IMR-90 (cell line): ENCODE results near the gene TMEM126B. TPM values are rescaled to one million over a fixed set of nuclear protein-coding genes. Genes with fewer than 3 reads are reported as not detected.
"Not testable (repeated sequence)": the region's sequence is repeated elsewhere in the genome, so short reads cannot be mapped to it uniquely, and the experiment has no call there.

ENCODE experiments used
- ATAC-seq: fragments of 200-7000 bp; cut with Tn5 transposase; 2 replicates; pipeline ENCODE4 v1.9.1; 2020; ENCODE audit warnings: low read depth, mild to moderate bottlenecking, moderate library complexity
- BruUV-seq: library from RNA; stranded (reverse); fragments of 400-500 nt; replicated peaks from 2 replicates; lab custom pipeline; 2021; lab: Mats Ljungman, UMichigan
- CTCF ChIA-PET: fragments of 300-600 bp; formaldehyde crosslinking; extraction: SDS; loops from one replicate; lab custom pipeline; 2021; ENCODE audit warnings: antibody characterized with exemption; lab: Yijun Ruan, JAX
- POLR2A ChIA-PET: fragments of 300-600 bp; sonication (Branson Sonifier 250); formaldehyde crosslinking; loops from one replicate; lab custom pipeline; 2022; ENCODE audit warnings: antibody characterized with exemption; ENCODE audit not compliant: unreplicated experiment; lab: Charles Lee
- DNase-seq: peaks from one replicate; pipeline ENCODE4 v3.0.0; 2013
- H2AFZ ChIP-seq: replicated peaks from 2 replicates; pipeline ENCODE3; 2013; ENCODE audit warnings: low read length, mild to moderate bottlenecking; ENCODE audit not compliant: poor library complexity
- H2AK5ac ChIP-seq: 2 replicates; pipeline ENCODE4 v1.6.1; 2013; ENCODE audit warnings: low read depth, low read length, inconsistent platforms
- H2AK9ac ChIP-seq: replicated peaks from 2 replicates; pipeline ENCODE3; 2013; ENCODE audit warnings: mild to moderate bottlenecking, low read depth, low read length, moderate library complexity; ENCODE audit not compliant: poor library complexity
- H2BK120ac ChIP-seq: 2 replicates; pipeline ENCODE4 v1.6.1; 2013; ENCODE audit warnings: low read depth, low read length, inconsistent platforms
- H2BK15ac ChIP-seq: 3 replicates; pipeline ENCODE4 v1.6.1; 2013; ENCODE audit warnings: low read depth, low read length, inconsistent platforms
- H2BK20ac ChIP-seq: 2 replicates; pipeline ENCODE4 v1.6.1; 2013; ENCODE audit warnings: low read depth, mild to moderate bottlenecking, inconsistent platforms, low read length, moderate library complexity
- H2BK5ac ChIP-seq: 2 replicates; pipeline ENCODE4 v1.6.1; 2013; ENCODE audit warnings: mild to moderate bottlenecking, low read depth, low read length, inconsistent platforms; ENCODE audit not compliant: poor library complexity, severe bottlenecking
- H3K14ac ChIP-seq: replicated peaks from 2 replicates; pipeline ENCODE4 v1.6.1; 2013; ENCODE audit warnings: low read depth, low read length, inconsistent platforms
- H3K18ac ChIP-seq: 2 replicates; pipeline ENCODE4 v1.6.1; 2013; ENCODE audit warnings: low read depth, low read length, control low read depth
- H3K23ac ChIP-seq: 2 replicates; pipeline ENCODE4 v1.6.1; 2013; ENCODE audit warnings: low read depth, low read length, inconsistent platforms
- H3K27ac ChIP-seq: 2 replicates; pipeline ENCODE4 v1.5.1; 2013; ENCODE audit warnings: mild to moderate bottlenecking, control low read depth, low read length; ENCODE audit not compliant: insufficient read depth
- H3K27me3 ChIP-seq: 2 replicates; pipeline ENCODE4 v1.6.1; 2013; ENCODE audit warnings: low read length; ENCODE audit not compliant: control insufficient read depth, insufficient read depth
- H3K36me3 ChIP-seq: 2 replicates; pipeline ENCODE4 v1.6.1; 2013; ENCODE audit warnings: low read length, mixed read lengths; ENCODE audit not compliant: control insufficient read depth, insufficient read depth
- H3K4ac ChIP-seq: 2 replicates; pipeline ENCODE4 v1.6.1; 2013; ENCODE audit warnings: low read depth, low read length, inconsistent platforms
- H3K4me1 ChIP-seq: 2 replicates; pipeline ENCODE4 v1.6.1; 2013; ENCODE audit warnings: low read length, mixed read lengths; ENCODE audit not compliant: control insufficient read depth, insufficient read depth
- H3K4me2 ChIP-seq: 2 replicates; pipeline ENCODE4 v1.6.1; 2013; ENCODE audit warnings: low read depth, mild to moderate bottlenecking, control low read depth, low read length, moderate library complexity
- H3K4me3 ChIP-seq: 2 replicates; pipeline ENCODE4 v1.5.1; 2013; ENCODE audit warnings: low read depth, mild to moderate bottlenecking, control low read depth, low read length, moderate library complexity; ENCODE audit not compliant: insufficient read depth
- H3K56ac ChIP-seq: 2 replicates; pipeline ENCODE4 v1.6.1; 2013; ENCODE audit warnings: low read length, inconsistent platforms; ENCODE audit not compliant: insufficient read depth; ENCODE audit errors: extremely low read depth
- H3K79me1 ChIP-seq, 2 experiments: 2 replicates each; pipeline ENCODE4 v1.6.1; 2013; ENCODE audit warnings: low read length in 2 of 2, inconsistent platforms in 1 of 2, low read depth in 1 of 2
- H3K9ac ChIP-seq: 2 replicates; pipeline ENCODE4 v1.6.1; 2013; ENCODE audit warnings: low read depth, low read length, control low read depth
- H3K9me1 ChIP-seq: 2 replicates; pipeline ENCODE4 v1.6.1; 2013; ENCODE audit warnings: low read length, inconsistent platforms; ENCODE audit not compliant: insufficient read depth
- H3K9me3 ChIP-seq: 2 replicates; pipeline ENCODE4 v1.6.1; 2013; ENCODE audit warnings: low read length; ENCODE audit not compliant: control insufficient read depth, insufficient read depth
- H4K20me1 ChIP-seq: 2 replicates; pipeline ENCODE4 v1.6.1; 2013; ENCODE audit warnings: low read length, inconsistent platforms; ENCODE audit not compliant: insufficient read depth
- H4K5ac ChIP-seq: 2 replicates; pipeline ENCODE4 v1.6.1; 2013; ENCODE audit warnings: mild to moderate bottlenecking, low read depth, low read length, control low read depth
- H4K8ac ChIP-seq, 2 experiments: 2 replicates each; pipeline ENCODE4 v1.6.1; 2013; ENCODE audit warnings: low read depth in 2 of 2, low read length in 2 of 2, control low read depth in 1 of 2, inconsistent platforms in 1 of 2
- H4K91ac ChIP-seq: 2 replicates; pipeline ENCODE4 v1.6.1; 2013; ENCODE audit warnings: low read depth, low read length, inconsistent platforms; ENCODE audit not compliant: insufficient read depth
- WGBS, 2 experiments: methylation state at CpG; one replicate each; pipeline versions ENCODE4 v1.1.5 to v1.1.7; 2013; ENCODE audit warnings: missing lambda C conversion rate in 2 of 2; ENCODE audit not compliant: insufficient read length in 1 of 2; ENCODE audit errors: extremely low coverage in 2 of 2; 5-methylcytosine and 5-hydroxymethylcytosine counted together
- dilution Hi-C: fragments of 300-500 bp; cut with HindIII; formaldehyde crosslinking; loops from one replicate; pipeline ENCODE4 v1.14.3; 2018; ENCODE audit warnings: low sequenced_read_pairs; ENCODE audit not compliant: unreplicated experiment
- in situ Hi-C: fragments of 300-500 bp; cut with MboI; formaldehyde crosslinking; loops from 3 replicates; pipeline ENCODE4 v1.14.3; 2019; ENCODE audit warnings: low sequenced_read_pairs, inconsistent platforms, mixed read lengths
- intact Hi-C: fragments of 100-400 bp; cut with micrococcal nuclease; formaldehyde crosslinking; loops from 2 replicates; pipeline ENCODE4 v1.10.0; 2022
- polyA plus RNA-seq, 3 experiments: library from polyadenylated mRNA; depleted of rRNA; stranded (reverse); fragments of >200 nt; gene quantifications; 2 replicates each; pipeline ENCODE4 v1.2.3, GENCODE V29; 2012; ENCODE audit warnings: low replicate concordance in 1 of 3
- total RNA-seq: library from RNA; depleted of rRNA; stranded (reverse); fragments of >200 nt; gene quantifications from 2 replicates; pipeline ENCODE4 v1.2.3, GENCODE V29; 2012

Gene TMEM126B
- total and polyA plus RNA-seq, 2 of the 4 experiments (the other 2 are of a cell fraction), result 44.6 to 56.8 TPM

GRCh38 chr11:85654343-85654742 lies 25.9 kb downstream of the TMEM126B start:
- CTCF ChIA-PET, H2AFZ ChIP-seq, H3K4me1 ChIP-seq, H3K36me3 ChIP-seq, H3K9me3 ChIP-seq, in situ Hi-C loops, H3K14ac ChIP-seq, H3K27ac ChIP-seq, DNase-seq, BruUV-seq, H4K91ac ChIP-seq, H3K9ac ChIP-seq, H3K4me2 ChIP-seq, H3K9me1 ChIP-seq, intact Hi-C loops, H2BK5ac ChIP-seq, H3K4ac ChIP-seq, H2BK15ac ChIP-seq, dilution Hi-C loops, H4K8ac ChIP-seq, H3K56ac ChIP-seq, H2AK5ac ChIP-seq, H2AK9ac ChIP-seq, H4K5ac ChIP-seq, H2BK120ac ChIP-seq, H3K27me3 ChIP-seq, H3K4me3 ChIP-seq, H3K18ac ChIP-seq, H2BK20ac ChIP-seq, H3K23ac ChIP-seq, ATAC-seq: not testable (repeated sequence)
- no CpG with 5 or more reads among the region's 4 CpGs for WGBS, 2 experiments
- Histone ChIP-seq H3K79me1 (peaks cover 3 to 42% of the 10 kb centered on the region in 2 experiments; a peak in 3 of 4 replicates), H4K20me1 (peaks cover 15% of the 10 kb centered on the region; the same call in 1 of the 2 replicates)
- POLR2A ChIA-PET, result interaction anchor here (0.9 kb wide), 1 partner anchor 26 kb away, joined by 4 read pairs; the partner anchor contains the start of gene TMEM126B
